Measurements from ENCODE around the gene RMND1. TPM values are rescaled to one million over a fixed set of nuclear protein-coding genes. Genes with fewer than 3 reads are reported as not detected.
A peak's percentile ranks its signal among the peaks of the same experiment; 100 is the strongest.

RMND1 gene
- total RNA-seq, 2 experiments from 2014 or later: 22.6 to 23.0 TPM

GRCh38 chr6:151409260-151409659 is 42.7 kb downstream of the RMND1 start:
- ChIA-PET POLR2A (no interaction called here), CTCF (no interaction called here)
- intact Hi-C loops (cut with micrococcal nuclease): loop anchor here (5.0 kb wide), 1 partner anchor 68 kb away; no protein-coding TSS in a partner anchor
- peaks cover 12% of the 10 kb centered on the region for H3K4me1 Mint-ChIP-seq (ENCODE audit: low read depth)
- no peak for DNase-seq
- no peaks in the 10 kb centered on the region for H3K27me3 Mint-ChIP-seq
- H3K27ac Mint-ChIP-seq: no peak overlapping the region
- H3K9me3 Mint-ChIP-seq: no peaks in the 10 kb centered on the region
- H3K4me3 Mint-ChIP-seq: no peak overlapping the region
- peaks cover 43% of the 10 kb centered on the region for H3K36me3 Mint-ChIP-seq

DNA sequence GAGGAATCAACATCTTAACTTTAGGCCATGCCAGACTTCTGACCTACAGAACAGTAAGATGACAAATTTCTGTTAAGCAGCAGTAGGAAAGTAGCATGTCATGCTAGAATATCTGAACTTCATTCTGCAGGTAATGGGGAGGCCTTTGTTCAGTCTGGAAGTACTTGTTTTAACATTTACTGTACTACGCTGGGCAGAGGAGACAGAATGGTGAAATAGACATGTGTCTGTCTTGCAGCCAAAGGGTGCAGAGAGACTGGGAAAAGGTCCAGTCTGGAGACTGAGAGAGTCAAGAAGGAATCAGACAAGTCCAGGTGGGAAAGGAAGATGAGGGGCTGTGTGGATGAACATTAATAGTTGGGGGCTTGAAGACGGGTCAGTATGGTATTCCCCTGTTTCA is 43.1 kb downstream of the RMND1 start:
- Mint-ChIP-seq H3K27ac (no peak overlapping the region), H3K4me1 (ENCODE audit: low read depth) (peaks cover 9% of the 10 kb centered on the region), H3K27me3 (no peaks in the 10 kb centered on the region), H3K4me3 (no peak overlapping the region), H3K9me3 (no peaks in the 10 kb centered on the region), H3K36me3 (peaks cover 41% of the 10 kb centered on the region)
- intact Hi-C loops (cut with micrococcal nuclease): loop anchor here (5.0 kb wide), 1 partner anchor 68 kb away; no protein-coding TSS in a partner anchor
- CTCF ChIA-PET: no interaction called here
- no peak for DNase-seq
- POLR2A ChIA-PET: no interaction called here

DNA sequence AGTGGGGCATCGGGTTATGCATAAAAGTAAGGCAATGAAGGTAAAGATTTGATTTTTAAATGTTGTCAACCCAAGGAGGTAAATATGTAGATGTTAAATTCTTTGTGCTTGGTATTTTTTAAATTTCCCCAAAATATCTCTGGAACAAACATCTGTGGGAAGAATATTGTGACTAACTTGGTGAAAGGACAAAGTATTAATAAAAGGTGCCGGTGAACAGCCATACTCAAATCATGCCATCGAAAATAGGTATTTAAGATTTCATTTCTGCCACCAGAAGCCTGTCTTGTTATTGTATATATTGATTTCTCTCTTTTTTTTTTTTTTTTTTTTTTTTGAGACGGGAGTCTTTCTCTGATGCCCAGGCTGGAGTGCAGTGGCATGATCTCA is 48.0 kb downstream of the RMND1 start:
- intact Hi-C loops (cut with micrococcal nuclease): no loop called here
- CTCF ChIA-PET: interaction anchor here (1.6 kb wide), 1 partner anchor 40 kb away, joined by 3 read pairs; no protein-coding TSS in a partner anchor
- peaks cover 24% of the 10 kb centered on the region for H3K36me3 Mint-ChIP-seq

DNA sequence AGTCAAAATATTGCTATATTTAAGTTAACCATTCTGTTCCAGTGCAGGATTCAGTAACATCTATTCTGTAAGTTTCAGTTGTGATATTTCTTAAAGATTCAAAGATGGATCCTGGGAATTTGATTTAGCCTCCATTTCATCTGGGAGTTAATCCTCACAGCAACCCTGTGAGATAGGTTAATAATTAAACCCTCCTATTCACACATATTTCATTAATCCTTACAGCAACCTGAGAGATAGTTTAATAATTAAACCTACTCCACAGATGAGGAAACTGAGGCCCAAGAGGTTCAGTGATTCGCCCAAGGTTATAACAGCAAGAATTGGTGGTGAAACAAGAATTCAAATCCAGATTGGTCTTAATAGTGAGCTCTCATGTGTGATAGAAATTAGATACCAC is 49.7 kb downstream of the RMND1 start:
- ChIA-PET POLR2A (no interaction called here), CTCF (no interaction called here)
- Mint-ChIP-seq H3K27me3 (no peaks in the 10 kb centered on the region), H3K4me1 (ENCODE audit: low read depth) (peaks cover 48% of the 10 kb centered on the region), H3K36me3 (peaks cover 19% of the 10 kb centered on the region), H3K4me3 (no peak overlapping the region), H3K27ac (no peak overlapping the region), H3K9me3 (no peaks in the 10 kb centered on the region)
- intact Hi-C loops (cut with micrococcal nuclease): no loop called here
- no peak for DNase-seq

More for the DNA sequence above, 48.0 kb downstream of the RMND1 start:
- Mint-ChIP-seq H3K4me1 (ENCODE audit: low read depth) (peaks cover 35% of the 10 kb centered on the region), H3K27ac (peak overlapping the region; percentile 9), H3K9me3 (no peaks in the 10 kb centered on the region), H3K4me3 (no peak overlapping the region), H3K27me3 (no peaks in the 10 kb centered on the region)
- no peak for DNase-seq
- POLR2A ChIA-PET: no interaction called here

DNA sequence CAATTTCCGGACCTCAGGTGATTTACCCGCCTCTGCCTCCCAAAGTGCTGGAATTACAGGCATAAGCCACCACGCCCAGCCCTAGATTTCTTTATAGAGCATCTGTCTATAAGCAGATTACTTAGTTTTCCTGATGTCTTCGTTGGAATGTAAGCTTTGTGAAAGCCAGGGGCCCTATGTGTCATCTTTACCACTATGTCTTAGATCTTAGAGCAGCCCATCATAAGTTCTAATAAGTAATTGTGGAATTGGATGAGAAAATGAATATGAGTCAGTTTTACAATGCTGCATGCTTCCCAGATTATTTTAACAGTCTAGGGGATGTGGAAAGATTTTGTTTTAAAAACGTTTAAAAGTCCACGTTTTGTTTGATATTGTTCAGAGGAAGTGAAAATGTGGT is 51.5 kb downstream of the RMND1 start:
- intact Hi-C loops (cut with micrococcal nuclease): no loop called here
- no peak for DNase-seq
- POLR2A ChIA-PET: no interaction called here

GRCh38 chr6:151399679-151400078 is 52.2 kb downstream of the RMND1 start:
- Mint-ChIP-seq H3K27ac (no peak overlapping the region), H3K9me3 (no peaks in the 10 kb centered on the region), H3K36me3 (peaks cover 24% of the 10 kb centered on the region), H3K27me3 (no peaks in the 10 kb centered on the region), H3K4me3 (no peak overlapping the region), H3K4me1 (ENCODE audit: low read depth) (peaks cover 64% of the 10 kb centered on the region)
- intact Hi-C loops (cut with micrococcal nuclease): no loop called here
- ChIA-PET POLR2A (no interaction called here), CTCF (interaction anchor here (0.6 kb wide), 1 partner anchor 14 kb away, joined by 4 read pairs; no protein-coding TSS in a partner anchor)
- DNase-seq: no peak

More for the DNA sequence above, 51.5 kb downstream of the RMND1 start:
- Mint-ChIP-seq H3K9me3 (no peaks in the 10 kb centered on the region), H3K27ac (peak overlapping the region; percentile 38), H3K4me3 (no peak overlapping the region), H3K36me3 (peaks cover 21% of the 10 kb centered on the region), H3K4me1 (ENCODE audit: low read depth) (peaks cover 58% of the 10 kb centered on the region), H3K27me3 (no peaks in the 10 kb centered on the region)
- CTCF ChIA-PET: no interaction called here

DNA sequence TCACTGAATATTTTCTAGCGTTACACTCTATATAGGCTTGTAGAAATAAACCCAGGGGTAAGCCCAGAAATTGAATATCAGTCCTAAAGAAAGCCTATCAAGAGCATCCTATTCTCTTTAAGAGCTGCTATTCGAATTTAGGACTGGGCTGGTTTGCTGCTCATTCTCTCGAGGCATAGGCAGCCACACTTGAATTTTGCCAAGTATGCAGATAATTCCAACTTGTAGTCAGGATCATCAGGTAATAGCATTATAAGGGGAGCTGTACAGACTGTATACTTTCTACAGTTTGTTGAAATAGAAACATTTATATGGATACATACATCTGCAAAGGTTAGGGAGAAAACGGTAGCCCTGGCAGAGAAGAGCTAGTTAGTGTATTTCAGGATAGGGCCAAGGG is 58.5 kb downstream of the RMND1 start:
- Mint-ChIP-seq H3K36me3 (peaks cover 23% of the 10 kb centered on the region), H3K4me3 (peak overlapping the region; percentile 98), H3K27me3 (no peaks in the 10 kb centered on the region), H3K9me3 (no peaks in the 10 kb centered on the region), H3K27ac (peak overlapping the region; percentile 99), H3K4me1 (ENCODE audit: low read depth) (peaks cover 63% of the 10 kb centered on the region)
- no peak for DNase-seq
- ChIA-PET CTCF (interaction anchor here (5.9 kb wide), 1 partner anchor 13 kb away, joined by 41 read pairs; no protein-coding TSS in a partner anchor), POLR2A (no interaction called here)
- intact Hi-C loops (cut with micrococcal nuclease): loop anchor here (5.0 kb wide), 3 partner anchors 779 to 1826 kb away; partner anchors contain the start of gene GINM1

DNA sequence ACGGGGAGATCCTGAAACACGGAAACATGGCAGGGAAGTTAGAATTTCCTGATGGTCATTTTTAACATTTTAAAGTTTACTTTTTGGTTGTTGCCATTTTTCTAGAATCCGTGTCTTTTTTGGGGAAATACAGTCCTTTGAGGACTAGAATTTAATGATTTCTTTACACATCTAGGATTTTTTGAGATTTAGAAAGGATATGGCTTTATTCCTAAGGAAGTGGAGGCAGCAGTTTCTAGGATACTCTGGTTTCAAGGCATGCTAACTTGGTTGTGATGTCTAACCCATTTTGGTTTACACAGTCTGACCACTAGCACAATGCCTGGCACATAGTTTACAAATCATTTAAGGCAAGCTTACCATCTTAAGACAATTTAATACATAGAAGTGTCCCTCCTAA is 59.5 kb downstream of the RMND1 start:
- Mint-ChIP-seq H3K9me3 (no peaks in the 10 kb centered on the region), H3K36me3 (peaks cover 19% of the 10 kb centered on the region), H3K27ac (peak overlapping the region; percentile 99), H3K4me1 (ENCODE audit: low read depth) (peaks cover 64% of the 10 kb centered on the region), H3K27me3 (no peaks in the 10 kb centered on the region), H3K4me3 (peak overlapping the region; percentile 98)
- DNase-seq: no peak
- intact Hi-C loops (cut with micrococcal nuclease): loop anchor here (5.0 kb wide), 3 partner anchors 780 to 1825 kb away; partner anchors contain the start of gene GINM1
- POLR2A ChIA-PET: no interaction called here
- CTCF ChIA-PET: interaction anchor here (5.9 kb wide), 1 partner anchor 14 kb away, joined by 41 read pairs; no protein-coding TSS in a partner anchor

GRCh38 chr6:151391471-151392413 is 60.2 kb downstream of the RMND1 start, which contains the start of gene ZBTB2:
Gene ZBTB2 (minus strand): TSS chr6:151391559. CDS start chr6:151373637, 17,922 bp downstream.
- peaks cover 16% of the 10 kb centered on the region for H3K36me3 Mint-ChIP-seq
- CTCF ChIA-PET: interaction anchor here (1.2 to 5.9 kb wide), 3 partner anchors 15 to 18 kb away, joined by 3 to 41 read pairs (median 4); no protein-coding TSS in a partner anchor
- peak; percentile 75 for DNase-seq
- H3K4me1 Mint-ChIP-seq (ENCODE audit: low read depth): peaks cover 64% of the 10 kb centered on the region
- intact Hi-C loops (cut with micrococcal nuclease): loop anchor here (2.0 to 5.0 kb wide), 4 partner anchors 781 to 1824 kb away; partner anchors contain the start of gene GINM1
- POLR2A ChIA-PET: no interaction called here
- H3K27ac Mint-ChIP-seq: peak within 1 kb of the TSS; percentile 99
- no peaks in the 10 kb centered on the region for H3K9me3 Mint-ChIP-seq
- no peaks in the 10 kb centered on the region for H3K27me3 Mint-ChIP-seq
- H3K4me3 Mint-ChIP-seq: peak within 1 kb of the TSS; percentile 98

DNA sequence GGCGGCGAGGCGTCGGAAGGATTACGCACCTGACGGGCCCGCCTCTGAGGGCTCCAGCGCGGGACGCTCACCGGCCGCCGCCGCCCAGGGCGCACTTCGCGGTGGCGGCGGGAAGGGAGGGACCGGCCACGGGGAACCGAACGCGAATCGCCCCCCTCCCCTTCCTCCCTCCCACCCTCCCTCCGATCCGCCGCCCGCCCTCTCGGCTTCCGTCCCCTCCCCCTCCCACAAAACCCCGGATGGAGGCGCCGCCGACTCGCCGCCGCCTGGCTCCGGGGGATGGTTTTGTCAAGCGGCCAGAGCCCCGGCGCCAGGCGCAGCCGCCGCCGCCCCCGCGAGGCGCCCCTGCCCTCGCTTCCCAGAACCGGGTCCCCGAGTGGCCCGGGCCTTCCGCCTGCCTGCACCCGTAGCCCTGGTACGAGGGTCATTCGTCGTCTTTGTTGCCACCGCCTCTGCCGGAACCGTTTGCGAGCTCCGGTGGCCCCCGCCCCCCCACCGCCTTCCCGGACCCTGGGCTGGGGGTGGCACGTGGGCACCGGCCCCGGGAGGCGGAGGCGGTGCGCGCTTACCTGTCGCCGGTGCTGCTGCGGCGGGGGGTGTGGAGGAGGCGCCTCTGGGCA is 61.0 kb downstream of the RMND1 start:
- CTCF ChIA-PET: interaction anchor here (1.2 to 1.5 kb wide), 2 partner anchors 16 to 17 kb away, joined by 3 to 4 read pairs; no protein-coding TSS in a partner anchor
- intact Hi-C loops (cut with micrococcal nuclease): loop anchor here (1.0 to 5.0 kb wide), 8 partner anchors 11 to 1824 kb away; partner anchors contain the start of genes GINM1 and RMND1

DNA sequence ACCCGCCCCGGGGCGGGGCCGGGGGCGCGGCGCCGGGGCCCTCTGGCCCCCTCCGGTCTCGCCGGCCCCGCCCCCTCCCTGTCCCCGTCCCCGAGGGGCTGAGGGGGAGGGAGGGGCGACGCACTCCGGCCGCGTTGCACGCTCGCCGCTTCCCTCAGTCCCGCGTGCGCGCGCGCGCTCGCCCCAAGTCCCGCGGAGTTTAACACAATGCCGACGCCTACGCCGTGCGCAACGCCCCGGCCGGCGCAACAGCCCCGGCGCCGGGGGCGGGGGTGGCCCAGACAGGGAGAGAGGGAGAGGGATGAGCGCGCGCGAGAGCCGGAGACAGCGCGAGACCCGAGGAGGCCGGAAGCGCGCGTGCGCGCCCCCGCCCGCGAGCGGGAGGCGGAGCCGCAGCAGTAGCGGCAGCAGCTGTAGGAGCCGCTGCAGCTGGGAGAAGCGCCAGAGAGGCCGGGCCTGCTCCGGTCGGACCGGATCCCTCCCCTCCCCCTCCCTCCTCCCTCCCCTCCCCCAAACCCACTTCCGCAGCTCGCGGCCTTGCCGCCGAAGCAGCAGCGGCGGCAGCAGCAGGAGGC is 61.6 kb downstream of the RMND1 start:
- Mint-ChIP-seq H3K4me1 (ENCODE audit: low read depth) (peaks cover 63% of the 10 kb centered on the region), H3K27ac (peak overlapping the region; percentile 72), H3K27me3 (no peaks in the 10 kb centered on the region), H3K9me3 (no peaks in the 10 kb centered on the region), H3K4me3 (peak overlapping the region; percentile 55), H3K36me3 (peaks cover 12% of the 10 kb centered on the region)
- DNase-seq: peak; percentile 99
- CTCF ChIA-PET: interaction anchor here (1.0 to 1.5 kb wide), 6 partner anchors 16 to 498 kb away, joined by 3 to 4 read pairs (median 4); no protein-coding TSS in a partner anchor
- intact Hi-C loops (cut with micrococcal nuclease): loop anchor here (1.0 to 5.0 kb wide), 8 partner anchors 10 to 1823 kb away; partner anchors contain the start of genes GINM1 and RMND1
- POLR2A ChIA-PET: interaction anchor here (0.5 to 2.0 kb wide), 7 partner anchors 10 to 1593 kb away, joined by 3 to 16 read pairs (median 12); partner anchors contain the start of genes FBXO5 and RMND1

More for the DNA sequence above, 61.0 kb downstream of the RMND1 start:
- DNase-seq: peak; percentile 87
- POLR2A ChIA-PET: interaction anchor here (0.9 to 2.0 kb wide), 6 partner anchors 10 to 1592 kb away, joined by 3 to 16 read pairs (median 12); partner anchors contain the start of genes FBXO5 and RMND1
- Mint-ChIP-seq H3K36me3 (peaks cover 14% of the 10 kb centered on the region), H3K4me1 (ENCODE audit: low read depth) (peaks cover 62% of the 10 kb centered on the region), H3K9me3 (no peaks in the 10 kb centered on the region), H3K27me3 (no peaks in the 10 kb centered on the region), H3K27ac (peak overlapping the region; percentile 99), H3K4me3 (peak overlapping the region; percentile 98)

All from activated CD4-positive, alpha-beta memory T cell treated with anti-CD3 and anti-CD28 coated beads for 36 hours (primary cell).